ENCODE results near the gene PCOLCE2. TPM values are rescaled to one million over a fixed set of nuclear protein-coding genes. Genes with fewer than 3 reads are reported as not detected.
A peak's percentile ranks its signal among the peaks of the same experiment; 100 is the strongest.

The PCOLCE2 gene
- 10 to 100 TPM in 4 of 6 experiments, 1 to 10 TPM in 1, under 1 TPM in 1; 0.74 to 17.3 (median 14.6) TPM for total RNA-seq (2021; fragmentation: NEBNext Ultra II Directional; extraction: Animal tissue kit (Norgen Biotek cat#: 25700))
- long read RNA-seq, partial matches to known transcripts: 0 of 1 reads
- long read RNA-seq, other reads (novel, unspliced or antisense): 0 of 1 reads

- no peak for DNase-seq
- TF ChIP-seq CTCF (IDR thresholded peaks at IDR 0.05): 0 out of 2 replicates have a peak, but pooled peaks have one; percentile 6
- Mint-ChIP-seq H3K27ac (peak within 1 kb of the TSS; percentile 51; the same call in 1 of the 2 replicates), H3K9me3 (no peaks in the 10 kb centered on the region), H3K4me3 (peak within 1 kb of the TSS; percentile 83), H3K4me1 (ENCODE audit: low read depth) (peaks cover 27% of the 10 kb centered on the region), H3K36me3 (ENCODE audit: low read depth) (no peaks in the 10 kb centered on the region; the same call in 1 of the 2 replicates), H3K27me3 (ENCODE audit: insufficient read depth) (peaks cover 19% of the 10 kb centered on the region; the same call in 1 of the 2 replicates)
Measured at GRCh38 chr3:142888481-142889211, at the start of gene PCOLCE2. Gene PCOLCE2 (minus strand): TSS chr3:142889083. CDS start chr3:142888896, 187 bp downstream.

GRCh38 chr3:142935963-142936362, 47.1 kb upstream of the PCOLCE2 start:
- TF ChIP-seq CTCF (IDR thresholded peaks at IDR 0.05): no peak
- DNase-seq: no peak
- no peak overlapping the region for H3K4me3 Mint-ChIP-seq
- H3K36me3 Mint-ChIP-seq (ENCODE audit: low read depth): no peaks in the 10 kb centered on the region
- no peaks in the 10 kb centered on the region for H3K9me3 Mint-ChIP-seq
- H3K27ac Mint-ChIP-seq: no peak overlapping the region
- H3K27me3 Mint-ChIP-seq (ENCODE audit: insufficient read depth): peaks cover 21% of the 10 kb centered on the region
- H3K4me1 Mint-ChIP-seq (ENCODE audit: low read depth): no peaks in the 10 kb centered on the region; the same call in 1 of the 2 replicates

GRCh38 chr3:142934887-142935269, 46.0 kb upstream of the PCOLCE2 start:
- no peaks in the 10 kb centered on the region for H3K9me3 Mint-ChIP-seq
- H3K4me1 Mint-ChIP-seq (ENCODE audit: low read depth): no peaks in the 10 kb centered on the region
- no peak overlapping the region for H3K4me3 Mint-ChIP-seq
- no peaks in the 10 kb centered on the region for H3K36me3 Mint-ChIP-seq (ENCODE audit: low read depth)
- no peak overlapping the region for H3K27ac Mint-ChIP-seq
- TF ChIP-seq CTCF (IDR thresholded peaks at IDR 0.05): no peak
- no peak for DNase-seq
- peaks cover 19% of the 10 kb centered on the region for H3K27me3 Mint-ChIP-seq (ENCODE audit: insufficient read depth)

GRCh38 chr3:142934128-142934886, 45.4 kb upstream of the PCOLCE2 start:
- Mint-ChIP-seq H3K9me3 (no peaks in the 10 kb centered on the region), H3K27ac (no peak overlapping the region), H3K27me3 (ENCODE audit: insufficient read depth) (peaks cover 19% of the 10 kb centered on the region), H3K4me1 (ENCODE audit: low read depth) (no peaks in the 10 kb centered on the region), H3K4me3 (no peak overlapping the region), H3K36me3 (ENCODE audit: low read depth) (no peaks in the 10 kb centered on the region)
- no peak for DNase-seq
- no peak for TF ChIP-seq CTCF (IDR thresholded peaks at IDR 0.05)

- H3K4me1 Mint-ChIP-seq (ENCODE audit: low read depth): no peaks in the 10 kb centered on the region
- H3K27ac Mint-ChIP-seq: no peak overlapping the region
- H3K36me3 Mint-ChIP-seq (ENCODE audit: low read depth): no peaks in the 10 kb centered on the region
- no peak for DNase-seq
- peaks cover 26% of the 10 kb centered on the region for H3K27me3 Mint-ChIP-seq (ENCODE audit: insufficient read depth)
- no peaks in the 10 kb centered on the region for H3K9me3 Mint-ChIP-seq
- TF ChIP-seq CTCF (IDR thresholded peaks at IDR 0.05): no peak
- H3K4me3 Mint-ChIP-seq: no peak overlapping the region
Measured at GRCh38 chr3:142931222-142931621, 42.3 kb upstream of the PCOLCE2 start.

Measured in HFFc6 (cell line).